ENCODE results near the gene KRTAP1-5.

DNA sequence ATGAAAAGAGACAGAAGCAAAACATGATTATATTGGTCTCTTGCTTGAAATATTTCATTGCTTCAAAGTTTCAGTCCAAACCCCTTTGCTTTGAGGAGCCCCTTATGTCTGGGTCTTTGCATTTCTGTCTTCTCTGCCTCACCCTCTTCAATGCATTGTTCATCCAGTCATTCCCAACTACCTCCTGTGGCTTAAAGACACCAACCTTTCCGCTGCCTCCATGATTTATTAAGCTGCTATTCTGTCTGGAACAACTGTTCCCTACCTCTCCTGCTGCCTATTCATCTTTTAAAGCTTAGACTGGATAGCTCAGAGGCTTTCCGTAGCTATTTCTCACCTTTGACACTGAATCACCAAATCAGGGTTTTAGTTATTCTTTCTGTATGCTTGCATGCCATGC is 29.6 kb downstream of the KRTAP1-5 start:
- TF ChIP-seq EZH2 (IDR thresholded peaks at IDR 0.05; ENCODE audit: borderline replicate concordance, low read depth, low read length, severe bottlenecking) (no peak), POLR2A (IDR thresholded peaks at IDR 0.05; ENCODE audit: low read depth, low read length) (no peak)

Data from endothelial cell of umbilical vein (primary cell).